HG02840 (cell line): ENCODE measurements around the gene TBL1X.

Source experiments
- ATAC-seq: cut with Tn5 transposase; IDR thresholded peaks from one replicate; pipeline ENCODE4 v1.9.1; 2021; ENCODE audit warnings: mild to moderate bottlenecking, moderate library complexity, moderate number of reproducible peaks; ENCODE audit not compliant: unreplicated experiment, low FRiP score

TBL1X gene

GRCh38 chrX:9785944-9786797 lies 321.3 kb downstream of the TBL1X start, which contains the start of gene SHROOM2:
TSS of gene SHROOM2 (plus strand) at chrX:9786429. CDS start at chrX:9786546, 117 bp downstream.
- ATAC-seq: no peak

GRCh38 chrX:9786798-9787635 lies 322.2 kb downstream of the TBL1X start:
- no peak for ATAC-seq

- ATAC-seq: no peak
Observed at GRCh38 chrX:9788911-9789310, 324.1 kb downstream of the TBL1X start.

GRCh38 chrX:9789555-9789954 lies 324.7 kb downstream of the TBL1X start:
- no peak for ATAC-seq
